Activated naive CD4-positive, alpha-beta T cell treated with Interleukin-2 at 50 U/mL for 16 hours (primary cell): ENCODE results near the gene PPP2R1B.
"Not testable (repeated sequence)": the region's sequence is repeated elsewhere in the genome, so short reads cannot be mapped to it uniquely, and the experiment has no call there.

Source experiments
- DNase-seq: peaks from one replicate; pipeline ENCODE4 v3.0.0-alpha.2; 2020

The PPP2R1B gene

DNA sequence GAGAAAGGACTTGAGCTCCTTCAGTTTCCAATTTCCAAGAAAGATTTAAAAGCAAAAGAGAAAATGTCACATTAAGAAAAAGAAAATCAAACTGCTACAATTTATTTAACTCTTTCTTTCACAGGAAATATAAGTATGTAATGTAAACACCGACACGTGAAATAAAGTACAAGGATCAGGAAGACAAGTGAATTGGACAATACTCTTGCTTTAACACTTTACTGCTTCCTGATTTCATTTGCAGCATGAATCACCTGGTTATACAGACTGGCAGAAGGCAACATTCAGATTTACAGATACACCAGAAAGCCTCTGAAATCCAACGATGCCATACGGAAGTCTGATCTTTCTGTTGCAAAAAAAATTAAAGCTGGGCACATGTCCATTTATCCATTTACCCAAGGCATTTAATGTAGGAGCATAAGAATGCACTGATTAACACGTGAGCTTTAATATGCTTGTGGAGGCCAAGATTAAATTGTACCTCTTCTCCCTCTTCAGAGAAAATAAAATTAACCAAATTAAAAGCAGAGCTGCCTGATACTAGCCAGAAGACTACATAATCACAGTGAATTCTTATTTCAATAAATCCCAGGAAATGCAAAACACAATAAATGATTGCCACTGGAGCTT lies 16.0 kb upstream of the PPP2R1B start:
- no peak for DNase-seq

DNA sequence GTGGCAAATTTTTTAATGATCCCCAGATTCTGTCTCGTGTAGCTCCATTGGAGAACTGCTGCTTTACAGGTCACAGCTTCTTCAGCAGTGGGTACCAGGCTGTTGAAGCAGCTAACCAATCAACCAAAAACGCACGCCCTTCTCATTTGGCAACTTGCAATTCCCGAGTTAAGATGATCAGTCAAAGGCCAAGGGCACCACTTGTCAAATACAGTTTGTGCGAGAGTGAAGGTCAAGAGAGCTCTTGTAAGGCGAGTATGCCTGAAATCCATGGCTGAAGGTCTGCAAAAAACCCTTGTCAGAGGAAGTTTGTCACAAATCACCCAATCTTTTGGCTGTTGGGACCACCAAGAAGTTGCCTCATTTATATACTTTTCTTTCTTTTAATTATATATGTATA lies 12.9 kb upstream of the PPP2R1B start:
- no peak for DNase-seq

DNA sequence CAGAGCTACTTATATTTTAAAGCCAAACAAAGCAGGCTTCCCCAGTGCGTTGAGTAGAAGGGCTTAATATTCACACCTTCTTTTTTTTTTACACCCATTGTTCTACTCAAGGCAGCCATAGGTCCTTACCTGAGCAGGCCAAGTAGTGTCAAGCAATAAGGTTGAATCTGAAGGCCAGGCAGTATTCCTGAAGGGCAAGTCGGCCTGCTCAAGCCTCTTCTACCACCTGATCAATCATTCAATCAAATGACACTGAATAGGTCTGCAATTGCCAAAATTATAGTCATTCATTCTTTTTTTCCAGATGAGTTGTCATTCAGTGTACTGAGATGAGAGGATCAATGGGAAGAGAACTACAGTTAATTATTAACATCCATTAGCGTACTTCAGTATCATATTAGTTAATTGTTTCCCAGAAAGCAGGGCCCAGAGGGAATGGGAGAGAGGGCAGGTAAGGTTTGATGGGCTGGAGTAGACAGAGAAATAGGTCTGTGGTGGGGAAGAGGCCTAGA lies 11.9 kb upstream of the PPP2R1B start:
- no peak for DNase-seq

DNA sequence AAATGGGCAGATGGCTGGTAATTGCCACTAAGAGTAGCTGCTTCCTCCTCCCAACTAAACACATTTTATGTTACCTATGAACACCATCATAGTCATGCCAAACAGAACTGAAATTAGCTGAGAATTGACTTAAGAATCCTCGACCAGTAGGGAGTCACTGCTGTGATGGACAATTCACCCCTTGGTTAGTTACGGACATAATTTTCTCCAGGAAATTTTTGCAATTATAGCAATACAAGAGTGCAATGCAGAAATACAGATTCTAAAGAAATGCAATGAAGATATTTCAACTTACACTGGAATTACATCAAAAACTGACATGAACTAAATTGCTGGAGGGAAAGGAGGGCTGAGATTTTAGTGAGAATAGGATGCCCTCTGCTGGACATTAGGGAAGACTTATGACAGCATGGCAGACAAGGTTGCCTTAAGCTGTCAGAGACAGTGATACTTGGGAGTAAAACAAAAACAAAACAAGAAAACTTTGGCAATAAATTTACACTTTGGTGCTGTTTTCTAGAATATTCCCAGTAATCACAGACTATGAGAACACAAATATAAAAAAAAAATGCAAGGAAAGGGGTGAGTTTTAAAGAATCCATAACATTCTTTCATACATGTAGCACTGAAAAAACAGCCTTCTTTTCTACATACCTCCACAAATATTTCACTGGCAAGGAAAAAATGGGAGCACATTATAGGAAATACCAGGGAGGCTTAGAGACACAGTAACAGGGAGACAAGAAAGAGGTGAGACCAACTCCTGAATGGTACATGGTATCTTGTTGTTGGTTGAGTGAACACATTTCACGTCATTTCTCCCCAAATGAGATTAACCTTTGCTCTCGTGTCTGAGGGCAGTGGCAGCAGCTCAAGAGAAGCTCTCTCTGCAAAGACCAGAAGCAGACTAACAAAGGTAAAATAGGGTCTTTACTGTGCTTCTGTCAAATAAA lies 11.2 kb upstream of the PPP2R1B start:
- DNase-seq, result no peak

DNA sequence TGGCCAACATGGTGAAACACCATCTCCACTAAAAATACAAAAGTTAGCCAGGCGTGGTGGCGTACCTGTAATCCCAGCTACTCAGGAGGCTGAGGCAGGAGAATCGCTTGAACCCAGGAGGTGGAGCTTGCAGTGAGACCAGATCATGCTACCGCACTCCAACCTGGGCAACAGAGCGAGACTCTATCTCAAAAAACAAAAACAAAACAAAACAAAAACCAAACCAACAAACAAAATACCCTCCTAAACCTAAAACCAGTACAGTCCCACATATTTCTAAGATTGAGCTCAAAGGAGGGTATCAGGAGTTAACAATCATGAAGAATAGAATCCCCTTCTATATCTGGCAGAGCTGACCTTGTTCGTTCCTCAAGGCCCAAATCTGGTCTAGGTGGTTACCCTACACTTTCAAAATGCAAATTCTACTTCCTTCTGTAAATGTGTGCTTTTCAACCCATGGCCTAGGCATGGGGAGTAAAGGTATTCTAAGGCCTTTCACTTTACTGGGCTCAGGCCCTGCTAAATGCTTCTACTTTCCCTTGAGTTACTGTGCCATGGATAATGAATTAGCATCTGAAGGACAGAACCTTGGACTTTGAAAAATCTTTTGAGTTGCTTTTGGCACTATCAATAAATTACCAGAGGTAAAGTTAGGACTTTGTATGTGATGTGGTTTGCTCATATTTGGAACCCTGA lies 10.4 kb upstream of the PPP2R1B start:
- DNase-seq, result no peak

DNA sequence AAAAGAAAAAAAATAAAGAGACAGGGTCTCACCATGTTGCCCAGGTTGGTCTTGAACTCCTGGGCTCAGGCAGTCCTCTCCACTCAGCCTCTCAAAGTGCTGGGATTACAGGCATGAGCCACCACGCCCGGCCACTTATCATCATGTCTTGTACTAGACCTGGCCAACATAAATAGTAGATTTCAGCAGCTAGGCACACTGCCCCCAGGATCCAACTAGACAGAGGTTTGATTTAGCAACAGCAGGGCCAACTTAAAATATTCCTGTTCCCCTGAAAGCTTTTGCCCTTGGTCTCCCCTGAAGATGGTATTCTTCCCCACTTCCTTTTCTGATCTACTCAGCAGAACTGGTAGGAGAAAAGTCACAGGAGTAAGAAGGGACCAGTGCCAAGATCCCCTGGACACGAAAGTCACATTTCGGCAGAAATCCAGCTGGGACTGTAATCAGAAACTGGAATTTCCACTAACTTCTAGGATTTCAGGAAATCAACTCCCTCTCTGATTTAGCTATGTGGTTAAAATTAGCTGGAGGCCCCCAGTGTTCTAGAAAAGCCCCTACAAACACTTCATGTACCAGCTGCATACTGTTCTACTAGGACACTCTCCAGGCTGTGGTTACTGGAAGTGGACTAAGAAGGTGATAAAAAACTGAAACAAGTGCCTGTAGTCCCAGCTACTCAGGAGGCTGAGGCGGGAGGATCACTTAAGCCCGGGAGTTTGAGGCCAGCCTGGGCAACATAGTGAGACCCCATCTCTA lies 8.9 kb upstream of the PPP2R1B start:
- no peak for DNase-seq

DNA sequence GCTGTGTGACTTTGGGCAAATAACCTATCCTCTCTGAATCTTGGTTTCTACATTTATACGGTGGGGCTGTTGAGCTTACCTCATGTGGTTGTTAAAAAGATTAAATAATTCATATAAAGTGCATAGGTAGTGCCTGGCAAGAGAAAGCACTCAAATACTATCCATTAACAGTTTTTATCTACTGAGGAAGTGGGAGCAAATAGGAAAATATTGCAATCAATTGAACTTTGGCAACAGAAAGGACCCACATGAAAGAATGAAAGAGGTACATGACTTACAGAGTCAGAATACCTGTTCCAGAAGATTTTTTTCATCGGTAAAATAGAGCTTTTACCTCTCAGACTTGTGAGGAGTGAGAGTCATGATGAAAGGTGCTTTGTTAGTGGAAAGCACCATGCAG lies 6.3 kb upstream of the PPP2R1B start:
- no peak for DNase-seq

DNA sequence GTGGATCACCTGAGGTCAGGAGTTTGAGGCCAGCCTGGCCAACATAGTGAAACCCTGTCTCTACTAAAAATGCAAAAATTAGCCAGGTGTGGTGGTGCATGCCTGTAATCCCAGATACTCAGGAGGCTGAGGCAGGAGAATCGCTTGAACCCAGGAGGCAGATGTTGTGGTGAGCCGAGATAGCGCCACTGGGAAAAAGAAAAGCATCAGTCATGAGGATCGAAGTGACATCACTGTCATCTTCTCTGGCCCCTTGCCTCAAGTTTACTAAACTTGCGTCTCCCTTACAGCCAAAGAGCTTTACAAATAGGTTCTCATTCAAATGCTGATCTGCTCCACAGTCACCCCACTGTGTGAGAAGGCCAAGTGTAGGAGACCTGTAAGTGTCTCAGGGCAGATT lies 5.0 kb upstream of the PPP2R1B start:
- not testable (repeated sequence) for DNase-seq

DNA sequence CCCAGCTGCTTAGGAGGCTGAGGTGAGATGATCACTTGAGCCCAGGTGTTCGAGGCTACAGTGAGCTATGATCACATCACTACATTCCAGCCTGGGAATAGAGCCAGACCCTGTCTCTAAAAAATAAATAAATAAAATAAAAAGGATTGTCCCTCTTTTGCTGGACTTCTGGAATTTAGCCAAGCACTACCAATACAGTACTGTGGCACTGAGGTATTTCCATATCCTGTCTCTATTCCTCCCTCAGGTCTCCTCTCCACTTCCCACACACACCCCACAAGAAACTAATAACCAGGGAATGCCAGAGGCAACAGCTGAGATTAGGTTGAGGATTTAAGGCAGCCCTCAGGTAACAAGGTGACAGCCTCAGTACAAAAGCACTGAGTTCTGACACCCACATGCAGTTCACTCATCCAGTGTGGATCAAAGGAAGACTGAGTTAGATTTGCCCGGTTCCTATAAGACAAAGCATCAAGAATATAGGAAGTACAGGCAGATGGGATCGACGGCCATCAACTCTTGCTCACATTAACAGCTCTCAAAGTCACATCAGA lies 4.5 kb upstream of the PPP2R1B start:
- DNase-seq, result no peak

DNA sequence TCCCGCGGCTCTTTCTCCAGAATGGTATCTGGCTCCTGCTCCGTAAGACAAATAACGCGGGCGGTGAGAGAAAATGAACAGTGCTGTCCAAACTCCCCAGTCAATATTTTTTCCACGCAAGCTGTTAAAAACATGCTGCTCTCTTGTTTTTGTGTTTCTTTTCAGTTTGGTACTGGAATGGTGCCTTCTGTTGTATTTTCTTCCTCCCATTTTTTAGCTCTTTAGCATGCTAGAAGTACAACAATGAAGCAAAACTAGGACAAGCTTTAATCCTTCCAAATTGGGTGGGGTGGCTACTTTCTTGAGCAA lies 599 bp upstream of the PPP2R1B start:
- no peak for DNase-seq

DNA sequence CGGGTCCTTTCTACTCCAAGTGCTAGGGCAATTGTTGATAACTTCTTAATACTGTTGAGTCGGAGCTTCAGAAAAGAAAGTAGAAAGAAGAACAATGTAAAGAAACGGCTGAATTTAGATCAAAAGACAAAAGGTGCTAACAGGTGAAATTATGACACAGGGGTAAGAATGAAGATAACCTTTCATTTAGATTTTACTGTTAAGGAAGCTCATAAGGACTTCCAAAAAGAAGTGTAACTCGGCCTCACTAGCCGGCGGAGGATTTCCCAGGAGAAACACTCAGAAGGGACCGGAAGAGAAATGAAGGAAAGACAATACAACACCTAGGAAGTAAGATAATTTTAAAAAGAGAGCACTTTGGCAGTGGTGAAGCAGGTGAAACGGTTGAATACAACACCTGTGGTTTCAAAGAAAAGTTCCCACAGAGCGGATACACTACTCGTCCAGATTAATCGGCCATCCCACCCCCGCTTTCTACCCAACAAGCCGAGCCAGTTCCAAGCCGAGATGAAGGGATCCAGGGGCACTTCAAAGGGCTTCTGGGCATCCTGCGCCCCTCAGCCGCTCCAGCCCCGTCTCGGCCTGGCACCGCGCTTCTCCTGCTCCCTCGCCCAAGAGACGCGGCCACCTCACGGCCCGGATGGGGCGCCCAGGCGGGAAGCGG lies 737 bp downstream of the PPP2R1B start:
- DNase-seq, result no peak

DNA sequence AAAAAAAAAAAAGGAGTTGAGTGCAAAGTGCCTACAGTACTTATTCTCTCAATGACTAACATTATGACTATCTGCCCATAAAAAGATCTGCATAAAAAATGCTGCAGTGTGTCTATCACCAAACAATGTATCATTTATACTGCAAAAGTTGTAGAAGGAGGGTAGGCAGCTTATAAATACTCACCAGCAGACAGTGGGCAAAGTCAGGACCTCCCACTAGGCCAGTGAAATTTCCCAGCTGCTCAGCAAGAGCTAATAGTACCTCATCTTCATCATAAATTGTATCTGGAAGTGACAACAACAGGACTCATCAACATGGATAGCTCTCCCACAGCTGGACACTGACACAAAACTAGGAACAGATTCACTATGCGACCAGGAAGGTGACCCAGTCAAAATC lies 1.6 kb downstream of the PPP2R1B start:
- no peak for DNase-seq

DNA sequence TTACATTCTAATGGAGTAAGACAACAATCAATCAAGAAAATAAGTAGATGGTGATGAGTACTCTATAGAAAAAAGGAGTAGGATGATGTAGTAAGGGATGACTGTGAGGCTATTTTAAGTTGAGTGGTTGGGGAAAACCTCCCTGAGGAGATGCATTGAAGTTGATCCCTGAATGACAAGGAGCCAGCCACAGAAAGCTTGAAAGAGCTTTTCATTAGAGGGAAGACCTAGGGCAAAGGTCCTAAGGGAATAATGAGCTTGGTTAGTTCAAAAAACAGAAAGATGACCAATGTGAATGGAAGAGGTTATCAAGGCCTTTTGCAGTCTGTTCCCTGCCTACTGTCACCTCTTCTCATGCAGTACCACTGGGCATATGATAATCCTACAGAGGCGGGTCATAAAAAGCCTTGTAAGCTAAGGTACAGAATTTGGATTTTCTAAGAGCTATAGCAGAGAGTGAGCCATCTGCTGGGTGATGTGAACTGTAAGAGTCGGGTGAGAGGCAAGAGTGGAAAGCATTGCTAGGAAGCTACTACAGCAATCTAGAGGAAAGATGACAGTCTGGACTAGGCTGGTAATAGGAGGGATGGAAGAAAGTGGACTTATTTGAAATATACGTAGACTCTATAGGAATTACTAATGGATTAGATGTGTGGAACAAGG lies 3.1 kb downstream of the PPP2R1B start:
- no peak for DNase-seq

DNA sequence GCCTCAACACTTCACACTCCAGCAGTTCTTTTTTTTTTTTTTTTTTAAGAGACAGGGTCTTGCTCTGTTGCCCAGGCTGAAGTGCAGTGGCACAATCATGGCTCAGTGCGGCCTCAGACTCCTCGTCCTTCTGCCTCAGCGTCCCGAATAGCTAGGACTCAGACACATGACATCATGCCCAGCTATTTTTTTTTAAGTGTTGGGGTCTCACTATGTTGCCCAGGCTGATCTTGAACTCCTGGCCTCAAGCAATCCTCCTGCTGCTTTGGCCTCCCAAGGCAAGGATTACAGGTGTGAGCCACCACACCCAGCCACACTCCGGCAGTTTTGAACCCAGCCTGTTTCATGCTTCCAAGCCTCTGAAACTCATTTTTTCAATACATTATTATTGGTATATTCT lies 3.7 kb downstream of the PPP2R1B start:
- no peak for DNase-seq

DNA sequence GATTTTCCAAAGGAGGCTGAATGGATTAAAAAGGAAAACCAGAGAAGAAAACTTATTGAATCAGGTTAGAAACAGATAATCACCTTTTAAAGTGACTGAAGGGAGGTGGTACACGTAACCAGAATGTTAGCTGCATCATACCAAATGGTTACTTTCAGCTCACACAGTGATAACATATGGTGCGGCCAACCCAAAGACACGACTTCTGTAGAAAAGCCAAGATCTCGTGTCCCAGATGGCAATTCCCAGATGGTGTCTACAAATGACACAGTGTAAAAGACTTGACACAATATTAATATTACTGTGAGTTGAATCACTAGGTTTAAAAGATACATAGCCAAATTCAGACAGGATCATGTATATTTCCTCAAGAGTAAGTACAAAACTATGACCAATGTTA lies 5.2 kb downstream of the PPP2R1B start:
- DNase-seq, result no peak

DNA sequence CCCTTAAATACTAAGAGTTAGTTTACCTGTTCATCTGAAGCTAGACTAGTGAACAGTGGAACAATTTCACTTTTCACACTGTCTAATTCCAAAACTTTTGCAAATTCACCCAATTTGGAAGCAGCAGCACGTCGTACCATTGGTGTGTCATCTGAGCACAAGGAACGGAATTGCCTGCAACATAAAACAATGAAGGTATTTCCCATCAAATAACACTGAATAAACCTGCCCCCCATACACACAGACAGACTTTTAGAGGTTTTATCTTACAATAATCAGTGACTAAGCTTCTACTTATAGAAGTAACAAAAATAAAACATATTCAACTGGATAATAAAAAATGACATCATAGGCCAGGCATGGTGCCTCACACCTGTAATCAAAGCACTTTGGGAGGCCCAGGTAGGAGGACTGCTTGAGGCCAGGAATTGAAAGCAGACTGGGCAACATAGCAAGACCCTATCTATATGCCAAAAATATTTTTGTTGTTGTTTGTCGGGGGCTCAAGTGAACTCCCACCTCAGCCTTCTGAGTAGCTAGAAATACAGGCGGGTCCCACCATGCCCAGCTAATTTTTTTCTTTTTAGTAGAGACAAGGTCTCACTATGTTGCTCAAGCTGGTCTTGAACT lies 6.3 kb downstream of the PPP2R1B start:
- no peak for DNase-seq

DNA sequence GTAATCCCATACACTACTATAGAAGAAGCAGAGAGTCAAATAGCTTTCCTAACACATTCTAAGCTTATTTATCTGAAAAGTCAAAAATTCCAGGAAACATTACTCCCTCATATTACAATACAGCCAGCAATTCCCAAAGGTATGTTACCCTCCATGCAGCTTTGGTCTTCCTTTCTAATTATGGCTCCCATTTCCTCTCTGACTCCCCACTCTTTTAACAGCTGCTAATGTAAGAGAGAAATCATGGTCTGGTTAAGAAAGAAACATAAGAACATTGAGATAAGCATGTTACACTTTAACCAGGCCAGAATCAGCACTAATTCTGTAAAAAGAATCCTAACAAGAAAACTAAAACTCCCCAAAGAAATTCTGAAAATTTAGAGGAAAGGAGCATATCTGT lies 6.8 kb downstream of the PPP2R1B start:
- DNase-seq, result no peak

DNA sequence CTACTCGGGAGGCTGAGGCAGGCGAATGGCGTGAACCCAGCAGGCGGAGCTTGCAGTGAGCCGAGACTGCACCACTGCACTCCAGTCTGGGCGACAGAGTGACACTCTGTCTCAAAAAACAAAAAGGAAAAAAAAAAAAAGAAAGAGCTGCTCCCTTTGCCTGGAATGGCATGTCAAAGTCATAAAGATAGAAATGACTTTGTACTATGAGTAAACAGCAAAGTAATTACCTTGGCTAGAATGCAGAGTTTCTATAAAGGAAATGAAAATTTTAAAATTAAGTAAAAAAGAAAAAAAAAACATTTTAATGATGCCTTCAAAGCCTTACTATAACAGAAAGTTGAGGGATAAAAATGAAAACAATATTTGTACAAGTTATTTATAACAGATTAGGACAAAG lies 10.1 kb downstream of the PPP2R1B start:
- no peak for DNase-seq

DNA sequence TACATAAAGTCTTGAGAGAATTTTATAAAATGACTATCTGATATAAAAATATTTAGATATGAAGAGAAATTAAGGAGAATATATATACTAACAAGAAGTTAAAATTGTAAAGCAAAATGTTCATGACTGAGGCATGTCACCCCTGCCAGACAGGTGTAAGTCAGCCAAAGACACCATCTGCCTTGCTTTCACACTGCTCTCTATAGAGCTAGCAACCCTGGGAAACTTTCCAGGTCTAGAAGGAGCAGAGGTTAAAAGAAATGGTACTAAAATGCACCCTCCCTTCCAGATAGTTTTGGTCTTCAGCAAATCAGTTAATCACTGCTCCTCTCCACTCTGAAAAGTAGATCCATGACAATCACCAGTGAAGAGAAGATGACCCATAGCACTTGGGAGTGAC lies 16.5 kb downstream of the PPP2R1B start:
- DNase-seq, result no peak

DNA sequence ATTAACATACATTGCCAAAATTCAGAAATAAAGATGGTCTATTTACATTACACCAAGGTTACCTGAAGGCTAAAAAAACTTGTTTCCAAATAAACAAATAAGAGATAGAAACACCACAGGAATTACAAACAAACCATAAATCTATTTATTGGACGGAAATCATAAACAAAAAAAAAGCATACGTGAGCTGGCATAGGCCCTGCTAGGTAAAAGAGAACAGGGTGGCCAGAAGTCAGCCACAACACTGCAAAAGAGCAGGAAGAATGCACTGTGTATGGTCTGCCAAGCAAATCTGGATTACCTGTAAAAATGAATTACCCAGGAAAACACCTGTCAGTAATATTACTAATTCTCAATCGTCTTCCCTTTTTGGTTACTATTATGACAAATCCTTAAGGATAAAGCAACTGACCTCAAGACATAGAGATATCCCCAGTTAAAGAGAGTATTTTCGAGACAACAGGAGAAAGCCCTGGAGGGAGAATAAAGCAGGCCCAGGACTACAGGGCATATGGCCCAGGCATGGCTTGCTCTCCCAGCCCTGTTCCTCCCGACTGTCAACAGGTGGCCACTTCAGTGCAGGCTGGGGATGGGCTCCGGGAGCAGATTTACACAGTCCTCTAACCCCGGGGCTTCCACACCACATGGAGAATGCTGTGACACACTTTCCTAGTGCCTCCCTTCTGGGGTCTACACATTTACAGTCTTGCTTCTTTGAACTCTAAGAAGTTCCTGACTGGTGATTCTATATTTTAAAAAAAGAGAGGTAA lies 18.0 kb downstream of the PPP2R1B start:
- no peak for DNase-seq
